Activated CD4-positive, alpha-beta T cell treated with anti-CD3 and anti-CD28 coated beads, Interleukin-2, amount 10 ng/mL, durations not matched to agents 7 days and 5 days (primary cell): ENCODE data around the gene DNAAF2. TPM values are rescaled to one million over a fixed set of nuclear protein-coding genes. Genes with fewer than 3 reads are reported as not detected.
"Not testable (repeated sequence)": the region's sequence is repeated elsewhere in the genome, so short reads cannot be mapped to it uniquely, and the experiment has no call there.

Experiments used
- CTCF ChIA-PET: fragments of 350-600 bp; sonication (Branson Sonifier 250); formaldehyde crosslinking; loops from one replicate; lab custom pipeline; 2021; ENCODE audit warnings: antibody characterized with exemption; lab: Charles Lee
- POLR2A ChIA-PET: fragments of 350-600 bp; sonication (Branson Sonifier 250); formaldehyde crosslinking; loops from one replicate; lab custom pipeline; 2021; ENCODE audit warnings: antibody characterized with exemption; lab: Charles Lee
- DNase-seq: peaks from one replicate; pipeline ENCODE4 v3.0.0-alpha.2; 2020
- H3K27ac Mint-ChIP-seq: one replicate; pipeline ENCODE4 v1.8.0; 2021; ENCODE audit warnings: mild to moderate bottlenecking, moderate library complexity, mixed read lengths
- H3K27me3 Mint-ChIP-seq: one replicate; pipeline ENCODE4 v1.8.0; 2021; ENCODE audit warnings: mixed read lengths
- H3K36me3 Mint-ChIP-seq: one replicate; pipeline ENCODE4 v1.8.0; 2021; ENCODE audit warnings: low read depth, mixed read lengths
- H3K4me1 Mint-ChIP-seq: one replicate; pipeline ENCODE4 v1.8.0; 2021; ENCODE audit warnings: mixed read lengths
- H3K4me3 Mint-ChIP-seq: one replicate; pipeline ENCODE4 v1.8.0; 2021; ENCODE audit warnings: mild to moderate bottlenecking, moderate library complexity, mixed read lengths
- H3K9me3 Mint-ChIP-seq: one replicate; pipeline ENCODE4 v1.8.0; 2021; ENCODE audit warnings: mixed read lengths
- total RNA-seq, 2 experiments: library from RNA; stranded (reverse); gene quantifications; one replicate each; pipeline ENCODE4 v1.2.3, GENCODE V29; 2021

Gene DNAAF2
- total RNA-seq, 2 experiments from 2014 or later, result 5.1 to 5.2 TPM

DNA sequence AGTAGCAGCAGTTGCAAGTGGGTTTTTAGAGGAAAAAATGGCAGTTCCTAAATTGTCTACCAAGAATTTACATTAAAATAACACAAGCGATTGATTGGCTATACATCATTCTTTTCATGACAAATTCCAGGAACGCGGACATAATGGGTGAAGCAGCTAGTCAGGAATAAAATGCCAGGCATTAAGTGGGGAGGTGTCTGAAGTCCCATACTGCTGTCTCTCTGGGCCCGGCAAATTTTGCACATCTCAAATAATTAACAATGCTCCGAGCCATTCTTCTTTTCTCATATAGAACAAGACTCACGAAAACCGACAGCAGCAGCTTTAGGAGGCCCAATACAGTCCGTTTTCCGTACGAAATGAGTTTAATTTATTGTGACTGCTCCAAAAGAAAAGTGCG lies 15.3 kb downstream of the DNAAF2 start:
- Mint-ChIP-seq H3K4me1 (peaks cover 46% of the 10 kb centered on the region), H3K4me3 (peak overlapping the region; percentile 97)
- POLR2A ChIA-PET, result interaction anchor here (0.6 to 2.0 kb wide), 9 partner anchors 10 to 442 kb away, joined by 3 to 18 read pairs (median 3); partner anchors contain the start of genes DNAAF2, LRR1 and RPS29

DNA sequence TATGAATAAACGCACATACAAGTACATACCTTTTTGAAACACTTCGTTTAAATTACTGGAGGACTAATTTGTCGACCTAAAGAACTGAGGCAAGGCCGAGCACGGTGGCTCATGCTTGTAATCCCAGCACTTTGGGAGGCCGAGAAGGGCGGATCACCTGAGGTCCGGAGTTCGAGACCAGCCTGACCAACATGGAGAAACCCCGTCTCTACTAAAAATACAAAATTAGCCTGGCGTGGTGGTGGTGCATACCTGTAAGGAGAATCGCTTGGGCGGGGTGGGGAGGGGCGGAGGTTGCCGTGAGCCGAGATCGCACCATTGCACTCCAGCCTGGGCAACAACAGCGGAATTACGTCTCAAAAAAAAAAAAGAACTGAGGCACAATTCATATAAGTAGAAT lies 15.8 kb downstream of the DNAAF2 start:
- H3K27me3 Mint-ChIP-seq, DNase-seq, POLR2A ChIA-PET, H3K9me3 Mint-ChIP-seq: not testable (repeated sequence)
- H3K27ac Mint-ChIP-seq, result peak overlapping the region; percentile 97
- H3K36me3 Mint-ChIP-seq, result peaks cover 66% of the 10 kb centered on the region
- H3K4me1 Mint-ChIP-seq, result peaks cover 44% of the 10 kb centered on the region
- peak overlapping the region; percentile 97 for H3K4me3 Mint-ChIP-seq
- CTCF ChIA-PET, result interaction anchor here (0.6 to 2.7 kb wide), 3 partner anchors 11 to 507 kb away, joined by 4 to 12 read pairs (median 9); no protein-coding TSS in a partner anchor

More for the DNA sequence above, 15.3 kb downstream of the DNAAF2 start:
- Mint-ChIP-seq H3K27ac (peak overlapping the region; percentile 97), H3K27me3 (no peaks in the 10 kb centered on the region), H3K36me3 (peaks cover 67% of the 10 kb centered on the region), H3K9me3 (no peaks in the 10 kb centered on the region)
- no peak for DNase-seq
- CTCF ChIA-PET, result interaction anchor here (0.6 to 6.8 kb wide), 12 partner anchors 10 to 506 kb away, joined by 3 to 67 read pairs (median 8); partner anchors contain the start of genes DNAAF2, KLHDC2, LRR1 and NEMF

DNA sequence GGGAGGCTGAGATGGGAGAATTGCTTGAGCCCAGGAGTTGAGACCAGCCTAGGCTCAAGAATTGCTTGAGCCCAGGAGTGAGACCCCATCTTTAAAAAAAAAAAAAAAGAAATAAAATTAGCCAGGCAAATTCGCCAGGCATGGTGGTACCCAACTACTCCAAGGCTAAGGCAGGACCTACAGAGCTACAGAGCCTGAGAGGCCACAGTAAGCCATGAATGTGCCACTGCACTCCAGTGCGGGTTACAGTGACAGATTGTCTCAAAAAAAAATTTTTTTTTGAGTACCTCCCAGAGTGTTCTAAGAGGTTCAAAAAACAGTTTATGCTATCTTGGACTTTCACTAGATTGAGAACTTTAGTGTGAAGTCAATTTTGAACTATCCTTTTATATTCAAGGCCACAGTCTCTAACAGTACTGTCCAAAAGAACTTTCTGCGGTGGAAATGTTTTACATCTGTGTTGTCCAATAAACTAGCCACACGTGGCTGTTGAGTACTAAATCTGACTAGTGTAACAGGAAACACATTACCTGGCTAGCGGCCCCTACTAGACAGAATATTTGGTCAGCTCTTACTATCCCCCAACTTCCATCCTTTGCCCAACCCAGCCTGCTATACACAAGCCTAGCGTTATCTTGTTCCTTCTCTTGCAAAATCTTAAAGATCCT lies 17.1 kb downstream of the DNAAF2 start:
- POLR2A ChIA-PET, result interaction anchor here (0.7 kb wide), 1 partner anchor 235 kb away, joined by 3 read pairs; no protein-coding TSS in a partner anchor
- H3K36me3 Mint-ChIP-seq, result peaks cover 63% of the 10 kb centered on the region

DNA sequence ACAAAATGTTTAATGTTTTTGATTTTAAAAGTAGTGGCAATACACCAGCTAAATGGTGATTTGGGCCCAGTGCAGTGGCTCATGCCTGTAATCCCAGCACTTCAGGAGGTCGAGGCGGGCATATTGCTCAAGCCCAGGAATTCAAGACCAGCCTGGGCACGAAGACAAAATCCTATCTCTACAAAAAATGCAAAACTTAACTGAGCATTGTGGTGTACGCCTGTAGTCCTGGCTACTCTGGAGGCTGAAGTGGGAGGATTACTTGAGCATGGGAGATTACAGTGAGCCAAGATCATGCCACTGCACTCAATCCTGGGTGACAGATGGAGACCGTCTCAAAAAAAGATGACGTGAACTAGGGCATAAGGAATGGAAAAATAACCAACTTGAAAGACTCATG lies 19.3 kb downstream of the DNAAF2 start:
- H3K4me1 Mint-ChIP-seq, result peaks cover 27% of the 10 kb centered on the region

More for the DNA sequence above, 17.1 kb downstream of the DNAAF2 start:
- Mint-ChIP-seq H3K27me3 (no peaks in the 10 kb centered on the region), H3K9me3 (no peaks in the 10 kb centered on the region), H3K27ac (peak overlapping the region; percentile 47), H3K4me3 (peak overlapping the region; percentile 97), H3K4me1 (peaks cover 31% of the 10 kb centered on the region)
- CTCF ChIA-PET, result interaction anchor here (1.2 to 1.3 kb wide), 2 partner anchors 16 to 31 kb away, joined by 4 to 5 read pairs; partner anchors contain the start of gene RPS29
- no peak for DNase-seq

DNA sequence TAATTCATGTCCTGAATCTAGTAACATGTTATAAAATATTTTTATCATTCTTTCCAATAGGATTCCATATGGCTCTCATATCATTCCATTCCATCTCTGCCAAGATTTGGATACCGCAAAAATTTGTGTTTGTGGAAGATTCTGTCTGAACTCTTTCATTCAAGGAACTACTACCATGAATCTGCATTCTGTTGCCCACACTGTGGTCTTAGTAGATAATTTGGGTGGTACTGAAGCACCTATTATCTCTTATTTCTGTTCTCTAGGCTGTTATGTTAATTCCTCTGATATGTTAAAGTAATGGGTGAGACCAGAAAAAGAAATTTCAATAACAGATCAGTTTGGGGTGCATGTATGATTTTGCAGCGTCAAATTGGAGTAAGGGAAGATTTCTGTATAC lies 20.8 kb downstream of the DNAAF2 start:
- no peak for DNase-seq
- ChIA-PET CTCF (interaction anchor here (0.6 kb wide), 1 partner anchor 702 kb away, joined by 3 read pairs; no protein-coding TSS in a partner anchor), POLR2A (interaction anchor here (0.5 kb wide), 1 partner anchor 10 kb away, joined by 3 read pairs; no protein-coding TSS in a partner anchor)
- Mint-ChIP-seq H3K9me3 (no peaks in the 10 kb centered on the region), H3K27me3 (no peaks in the 10 kb centered on the region), H3K4me1 (peaks cover 29% of the 10 kb centered on the region), H3K36me3 (peaks cover 50% of the 10 kb centered on the region), H3K4me3 (no peak overlapping the region), H3K27ac (no peak overlapping the region)

More for the DNA sequence above, 19.3 kb downstream of the DNAAF2 start:
- H3K4me3 Mint-ChIP-seq, result no peak overlapping the region
- H3K9me3 Mint-ChIP-seq, result no peaks in the 10 kb centered on the region
- no peaks in the 10 kb centered on the region for H3K27me3 Mint-ChIP-seq
- CTCF ChIA-PET, result no interaction called here
- H3K36me3 Mint-ChIP-seq, result peaks cover 60% of the 10 kb centered on the region
- POLR2A ChIA-PET, result no interaction called here
- no peak overlapping the region for H3K27ac Mint-ChIP-seq
- no peak for DNase-seq

DNA sequence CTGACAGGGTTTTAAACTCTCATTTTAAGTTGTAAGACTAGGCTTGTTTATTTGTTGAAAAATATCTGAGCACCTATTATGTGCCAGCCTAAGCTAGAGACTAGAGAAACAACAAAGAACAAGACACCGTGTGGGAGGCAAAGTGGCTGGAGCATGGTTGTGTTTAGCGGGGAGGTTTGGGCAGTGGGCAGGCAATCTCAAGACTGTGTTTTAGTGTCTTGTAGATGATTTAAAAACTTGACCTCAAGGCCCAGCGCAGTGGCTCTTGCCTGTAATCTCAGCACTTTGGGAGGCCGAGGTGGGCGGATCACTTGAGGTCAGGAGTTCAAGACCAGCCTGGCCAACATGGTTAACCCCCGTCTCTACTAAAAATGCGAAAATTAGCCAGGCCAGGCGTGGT lies 22.4 kb downstream of the DNAAF2 start:
- peaks cover 45% of the 10 kb centered on the region for H3K36me3 Mint-ChIP-seq
- no peak overlapping the region for H3K27ac Mint-ChIP-seq
- H3K4me3 Mint-ChIP-seq, result no peak overlapping the region
- ChIA-PET POLR2A (no interaction called here), CTCF (interaction anchor here (1.5 kb wide), 1 partner anchor 21 kb away, joined by 3 read pairs; no protein-coding TSS in a partner anchor)
- no peaks in the 10 kb centered on the region for H3K27me3 Mint-ChIP-seq
- DNase-seq, result no peak
- H3K9me3 Mint-ChIP-seq, result no peaks in the 10 kb centered on the region
- peaks cover 18% of the 10 kb centered on the region for H3K4me1 Mint-ChIP-seq

DNA sequence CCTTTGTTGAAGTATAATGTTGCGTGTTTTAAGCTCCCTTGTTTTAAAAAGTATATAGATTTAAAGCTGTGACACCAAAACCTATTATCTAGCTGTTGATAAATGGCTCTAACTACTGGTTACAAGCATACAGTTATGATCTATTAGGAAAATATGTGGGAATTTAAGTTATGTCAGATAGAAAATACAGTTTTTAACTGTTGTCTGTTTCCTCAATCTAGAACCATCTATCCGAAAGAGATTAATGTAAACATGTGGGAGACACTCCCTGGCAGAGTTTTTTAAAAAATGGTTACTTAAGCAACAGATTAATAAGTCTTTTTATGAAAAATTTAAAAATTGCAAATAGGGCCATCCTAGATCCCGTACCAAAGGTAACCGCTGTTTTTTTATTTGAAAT lies 22.8 kb downstream of the DNAAF2 start:
- no peaks in the 10 kb centered on the region for H3K9me3 Mint-ChIP-seq
- POLR2A ChIA-PET, result no interaction called here
- H3K27ac Mint-ChIP-seq, result no peak overlapping the region
- CTCF ChIA-PET, result interaction anchor here (1.1 to 1.6 kb wide), 3 partner anchors 20 to 25 kb away, joined by 3 to 4 read pairs (median 3); no protein-coding TSS in a partner anchor
- H3K4me3 Mint-ChIP-seq, result no peak overlapping the region
- DNase-seq, result no peak
- no peaks in the 10 kb centered on the region for H3K27me3 Mint-ChIP-seq
- peaks cover 13% of the 10 kb centered on the region for H3K4me1 Mint-ChIP-seq
- H3K36me3 Mint-ChIP-seq, result peaks cover 44% of the 10 kb centered on the region

DNA sequence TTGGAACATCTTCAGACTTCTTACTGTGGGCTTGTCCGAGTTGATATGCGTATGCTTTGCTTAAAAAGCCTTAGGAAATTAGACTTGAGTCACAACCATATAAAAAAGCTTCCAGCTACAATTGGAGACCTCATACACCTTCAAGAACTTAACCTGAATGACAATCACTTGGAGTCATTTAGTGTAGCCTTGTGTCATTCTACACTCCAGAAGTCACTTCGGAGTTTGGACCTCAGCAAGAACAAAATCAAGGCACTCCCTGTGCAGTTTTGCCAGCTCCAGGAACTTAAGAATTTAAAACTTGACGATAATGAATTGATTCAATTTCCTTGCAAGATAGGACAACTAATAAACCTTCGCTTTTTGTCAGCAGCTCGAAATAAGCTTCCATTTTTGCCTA lies 27.5 kb downstream of the DNAAF2 start:
- DNase-seq, result no peak
- Mint-ChIP-seq H3K4me3 (no peak overlapping the region), H3K27ac (no peak overlapping the region), H3K27me3 (no peaks in the 10 kb centered on the region), H3K9me3 (no peaks in the 10 kb centered on the region), H3K36me3 (peaks cover 38% of the 10 kb centered on the region), H3K4me1 (peaks cover 18% of the 10 kb centered on the region)
- CTCF ChIA-PET, result interaction anchor here (0.9 to 1.1 kb wide), 2 partner anchors 9 to 20 kb away, joined by 3 read pairs; partner anchors contain the start of gene LRR1
- POLR2A ChIA-PET, result interaction anchor here (0.6 kb wide), 1 partner anchor 21 kb away, joined by 3 read pairs; no protein-coding TSS in a partner anchor

DNA sequence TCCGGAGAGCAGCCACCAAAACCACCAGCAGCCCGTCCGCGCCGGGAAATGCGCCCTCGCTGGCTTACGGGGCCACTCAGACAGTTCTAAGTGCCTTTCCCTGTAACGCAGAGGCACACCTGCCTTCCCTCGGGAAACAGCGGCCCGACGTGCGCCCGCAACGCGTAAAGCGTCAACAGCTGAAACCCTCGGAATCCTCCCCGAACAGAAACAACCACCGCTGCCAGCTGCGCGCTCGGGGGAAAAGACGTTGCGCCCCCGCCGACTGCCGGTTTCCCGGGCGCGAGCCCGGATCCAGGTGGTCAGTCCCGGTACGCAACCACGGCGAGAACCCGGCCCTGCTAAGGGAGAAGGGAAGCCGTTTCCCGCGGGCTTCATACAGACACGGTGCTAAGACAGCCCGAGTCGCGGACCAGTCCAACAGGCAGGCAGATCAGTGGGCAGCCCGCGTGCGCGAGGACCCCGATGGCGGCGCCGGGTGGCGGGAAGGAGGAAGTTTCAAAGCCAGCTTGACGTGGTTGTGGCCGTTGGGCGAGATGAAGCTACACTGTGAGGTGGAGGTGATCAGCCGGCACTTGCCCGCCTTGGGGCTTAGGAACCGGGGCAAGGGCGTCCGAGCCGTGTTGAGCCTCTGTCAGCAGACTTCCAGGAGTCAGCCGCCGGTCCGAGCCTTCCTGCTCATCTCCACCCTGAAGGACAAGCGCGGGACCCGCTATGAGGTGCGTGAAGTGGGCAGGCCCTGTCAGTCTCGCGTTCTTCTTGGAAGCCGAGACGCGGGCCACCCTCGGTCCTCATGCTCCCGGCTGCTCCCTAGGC lies 36.4 kb downstream of the DNAAF2 start, which contains the start of gene LRR1:
LRR1 (plus strand) TSS at position 456 of the 816 bp plus-strand sequence; CDS start at position 537, 81 bp downstream.
- Mint-ChIP-seq H3K27me3 (peaks cover 2% of the 10 kb centered on the region), H3K4me3 (peak within 1 kb of the TSS; percentile 99), H3K4me1 (peaks cover 42% of the 10 kb centered on the region), H3K9me3 (no peaks in the 10 kb centered on the region), H3K36me3 (peaks cover 25% of the 10 kb centered on the region), H3K27ac (peak within 1 kb of the TSS; percentile 100)
- POLR2A ChIA-PET, result interaction anchor here (0.6 to 1.3 kb wide), 4 partner anchors 12 to 342 kb away, joined by 3 to 6 read pairs (median 4); partner anchors contain the start of genes MGAT2, RPL36AL and RPS29
- CTCF ChIA-PET, result interaction anchor here (0.6 to 2.0 kb wide), 8 partner anchors 9 to 36 kb away, joined by 3 to 30 read pairs (median 4); partner anchors contain the start of genes DNAAF2, MGAT2, RPL36AL and RPS29
- DNase-seq, result peak; percentile 87

DNA sequence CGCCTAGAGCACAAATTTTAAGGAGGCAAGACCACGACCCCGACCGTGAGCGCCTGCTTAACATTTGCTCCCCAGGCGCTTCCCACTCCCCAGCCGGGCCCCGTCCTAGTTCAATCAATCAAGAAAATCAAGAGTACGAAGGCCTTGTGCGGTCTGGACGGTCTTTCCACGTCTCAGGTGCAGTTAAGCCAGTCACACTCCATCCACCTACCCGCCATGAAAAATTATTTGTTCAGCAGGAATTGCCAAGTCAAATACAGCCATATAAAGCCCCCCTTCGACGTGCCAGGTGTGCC lies 36.9 kb downstream of the DNAAF2 start:
- peak overlapping the region; percentile 99 for H3K4me3 Mint-ChIP-seq
- H3K9me3 Mint-ChIP-seq, result no peaks in the 10 kb centered on the region
- peaks cover 25% of the 10 kb centered on the region for H3K36me3 Mint-ChIP-seq
- peaks cover 2% of the 10 kb centered on the region for H3K27me3 Mint-ChIP-seq
- H3K4me1 Mint-ChIP-seq, result peaks cover 42% of the 10 kb centered on the region
- ChIA-PET POLR2A (interaction anchor here (0.6 to 1.3 kb wide), 2 partner anchors 12 to 23 kb away, joined by 3 to 5 read pairs; partner anchors contain the start of gene RPS29), CTCF (interaction anchor here (0.9 to 2.0 kb wide), 3 partner anchors 11 to 37 kb away, joined by 3 to 30 read pairs (median 8); partner anchors contain the start of genes DNAAF2, MGAT2, RPL36AL and RPS29)
- no peak for DNase-seq
- H3K27ac Mint-ChIP-seq, result peak overlapping the region; percentile 100

DNA sequence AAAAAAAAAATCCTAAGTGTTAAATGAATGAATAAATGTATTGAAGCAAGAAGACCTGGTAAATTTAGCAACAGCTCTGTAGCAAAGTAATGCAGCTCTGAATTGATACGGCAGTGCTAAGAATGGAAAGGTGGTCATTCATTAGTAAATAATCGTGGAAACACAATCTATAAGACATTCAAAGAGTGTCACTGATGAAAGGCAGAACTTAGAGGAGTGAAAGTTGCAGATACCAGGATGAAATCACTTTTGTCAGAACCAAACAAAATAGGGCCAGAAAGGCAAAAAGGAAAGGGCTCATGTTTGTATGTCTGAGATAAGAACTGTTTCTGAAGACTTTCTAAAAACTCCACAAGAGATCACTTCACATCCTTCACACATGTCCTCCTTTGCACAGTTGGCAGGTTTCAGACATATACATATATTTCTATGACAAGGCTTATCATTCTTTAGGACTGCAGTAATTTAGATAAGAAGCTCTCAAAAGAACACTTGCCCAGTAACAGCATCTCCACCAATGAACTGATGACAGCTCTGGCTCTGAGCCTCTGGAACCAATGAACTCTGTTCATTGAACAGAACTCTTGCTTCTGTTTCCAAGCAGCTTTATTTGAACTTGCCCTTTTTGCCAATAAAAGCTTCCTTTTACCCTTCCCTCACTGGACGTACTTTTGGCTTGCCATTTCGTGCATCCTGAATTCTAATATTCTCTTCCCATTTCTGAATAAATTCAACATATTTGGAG lies 40.5 kb downstream of the DNAAF2 start:
- Mint-ChIP-seq H3K4me1 (peaks cover 27% of the 10 kb centered on the region), H3K27ac (no peak overlapping the region), H3K36me3 (peaks cover 11% of the 10 kb centered on the region), H3K9me3 (no peaks in the 10 kb centered on the region), H3K27me3 (peaks cover 2% of the 10 kb centered on the region), H3K4me3 (no peak overlapping the region)
- ChIA-PET CTCF (interaction anchor here (2.7 kb wide), 1 partner anchor 8 kb away, joined by 20 read pairs; the partner anchor contains the start of gene RPS29), POLR2A (no interaction called here)
- no peak for DNase-seq
